NCI-H1417 (cell line): ENCODE data around the gene MPND.
"Not testable (repeated sequence)": the region's sequence is repeated elsewhere in the genome, so short reads cannot be mapped to it uniquely, and the experiment has no call there.

Source experiments
- DNase-seq, 3 experiments: peaks; one replicate each; lab custom pipeline; 2025; lab: John Stamatoyannopoulos, UW

MPND gene

DNA sequence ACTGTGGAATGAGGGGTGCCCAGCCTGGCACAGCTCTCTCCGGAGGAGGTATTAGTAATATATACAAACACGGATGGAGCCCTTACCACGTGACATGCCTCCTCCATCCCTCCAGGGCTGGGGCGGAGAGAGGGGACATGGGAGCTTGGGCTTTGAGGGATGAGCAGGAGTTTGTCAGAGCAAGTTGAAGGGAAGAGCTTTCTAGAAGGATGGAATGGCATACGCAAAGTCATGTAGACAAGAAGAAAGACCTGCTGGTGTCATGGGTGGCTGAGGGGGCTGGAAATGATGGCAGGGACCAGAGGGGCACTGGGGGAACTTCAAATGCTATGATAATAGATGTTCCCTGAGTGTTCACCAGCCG, 2.6 kb downstream of the MPND start:
- no peak for DNase-seq

GRCh38 chr19:4347521-4347920, 4.2 kb downstream of the MPND start:
- DNase-seq: no peak

GRCh38 chr19:4349225-4349624, 5.9 kb downstream of the MPND start:
- DNase-seq: not testable (repeated sequence)

DNA sequence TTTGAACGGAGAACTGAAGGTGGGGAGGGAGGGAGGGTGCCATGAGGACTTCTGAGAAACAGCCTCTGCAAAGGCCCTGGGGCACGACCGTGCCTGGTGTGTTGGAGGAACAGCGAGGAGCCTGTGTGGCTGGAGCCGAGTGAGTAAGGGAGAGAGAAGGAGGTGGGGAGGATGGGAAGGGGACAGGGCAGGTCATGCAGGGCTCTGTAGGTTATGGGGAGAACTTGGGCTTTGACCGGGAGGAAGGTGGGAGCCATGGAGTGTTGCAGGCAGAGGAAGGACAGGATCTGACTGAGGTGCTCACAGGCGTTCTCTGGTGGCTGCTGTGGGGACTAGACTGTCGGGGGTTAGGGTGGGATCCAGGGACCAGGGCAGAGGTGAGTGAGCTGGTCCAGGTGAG, 6.7 kb downstream of the MPND start:
- no peak for DNase-seq

GRCh38 chr19:4350726-4351125, 7.4 kb downstream of the MPND start:
- DNase-seq: no peak

DNA sequence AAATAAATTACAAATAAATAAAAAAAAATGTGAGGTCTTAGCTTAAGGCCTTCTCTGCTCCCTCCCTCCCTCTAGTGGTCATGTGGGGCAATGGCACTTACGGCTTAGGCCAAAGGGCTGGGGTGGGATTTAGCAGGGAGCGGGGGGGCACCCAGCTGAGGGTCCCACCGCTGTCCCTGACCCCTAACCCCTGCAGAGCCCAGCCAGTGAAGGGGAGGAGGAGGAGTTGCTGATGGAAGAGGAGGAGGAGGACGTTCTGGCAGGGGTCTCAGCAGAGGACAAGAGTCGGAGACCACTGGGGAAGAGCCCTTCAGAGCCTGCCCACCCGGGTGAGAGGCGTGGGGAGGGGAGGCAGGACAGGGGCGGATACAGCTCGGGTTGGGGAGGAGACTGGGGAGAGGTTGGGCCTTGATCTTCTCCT, 9.3 kb downstream of the MPND start:
- peak; percentile 24 to 68 (median 28) for DNase-seq

DNA sequence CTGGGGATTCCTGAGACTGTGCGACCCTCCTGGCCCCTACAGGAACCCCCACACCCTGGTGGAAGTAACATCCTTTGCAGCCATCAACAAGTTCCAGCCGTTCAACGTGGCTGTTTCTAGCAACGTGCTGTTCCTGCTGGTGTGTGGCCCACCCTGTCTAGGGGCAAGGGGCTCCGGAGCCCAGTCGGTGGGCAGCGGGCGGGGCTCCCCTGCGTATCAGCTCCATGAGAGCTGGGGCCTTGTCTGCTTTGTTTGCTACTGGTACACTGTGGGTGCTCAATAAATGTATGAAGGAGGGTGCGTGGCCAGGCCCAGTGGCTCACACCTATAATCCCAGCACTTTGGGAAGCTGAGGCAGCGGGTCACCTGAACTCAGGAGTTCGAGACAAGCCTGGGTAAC, 10.9 kb downstream of the MPND start:
- DNase-seq: no peak

DNA sequence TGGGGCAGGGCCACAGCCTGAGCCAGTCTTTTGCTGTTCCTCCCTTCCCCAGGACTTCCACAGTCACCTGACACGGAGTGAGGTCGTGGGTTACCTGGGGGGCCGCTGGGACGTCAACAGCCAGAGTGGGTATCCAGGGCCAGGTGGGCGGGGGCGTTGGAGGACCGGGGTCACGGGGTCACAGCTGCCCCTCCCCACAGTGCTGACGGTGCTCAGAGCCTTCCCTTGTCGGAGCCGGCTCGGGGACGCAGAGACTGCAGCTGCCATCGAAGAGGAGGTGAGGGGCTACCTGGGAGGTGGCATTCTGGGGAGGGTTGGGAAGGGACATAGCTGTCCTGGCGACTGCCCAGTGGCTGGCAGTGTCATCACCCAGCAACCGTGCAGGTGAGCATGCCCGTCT, 11.5 kb downstream of the MPND start:
- DNase-seq: no peak

DNA sequence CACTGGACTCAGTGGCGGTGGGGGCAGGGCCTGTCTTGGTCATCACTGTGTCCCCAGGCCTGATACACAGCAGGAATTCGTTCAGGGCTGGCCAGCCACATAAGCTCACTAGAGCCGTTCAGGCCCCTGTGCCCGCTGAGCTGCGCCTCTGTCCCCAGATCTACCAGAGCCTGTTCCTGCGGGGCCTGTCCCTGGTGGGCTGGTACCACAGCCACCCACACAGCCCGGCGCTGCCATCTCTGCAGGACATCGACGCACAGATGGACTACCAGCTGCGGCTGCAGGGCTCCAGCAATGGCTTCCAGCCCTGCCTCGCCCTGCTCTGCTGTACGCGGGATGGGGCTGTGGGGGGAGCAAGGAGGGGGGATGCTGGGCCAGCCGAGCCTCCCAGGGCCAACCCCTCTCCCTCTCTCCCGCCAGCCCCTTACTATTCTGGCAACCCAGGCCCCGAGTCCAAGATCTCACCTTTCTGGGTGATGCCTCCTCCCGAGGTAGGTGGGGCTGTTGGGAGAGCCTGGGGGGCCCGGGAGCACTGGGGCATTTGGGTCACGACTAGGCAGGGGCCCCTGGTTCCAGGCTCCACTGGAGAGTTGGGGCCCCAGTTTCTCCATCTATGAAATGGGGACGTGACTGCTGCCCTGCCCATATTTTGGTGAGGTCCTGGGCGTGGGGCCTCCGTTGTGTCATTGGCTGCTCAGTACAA, 13.9 kb downstream of the MPND start:
- no peak for DNase-seq

- no peak for DNase-seq
Measured at GRCh38 chr19:4357921-4358326, 14.6 kb downstream of the MPND start.

GRCh38 chr19:4358709-4359626, 15.6 kb downstream of the MPND start:
- DNase-seq: no peak

DNA sequence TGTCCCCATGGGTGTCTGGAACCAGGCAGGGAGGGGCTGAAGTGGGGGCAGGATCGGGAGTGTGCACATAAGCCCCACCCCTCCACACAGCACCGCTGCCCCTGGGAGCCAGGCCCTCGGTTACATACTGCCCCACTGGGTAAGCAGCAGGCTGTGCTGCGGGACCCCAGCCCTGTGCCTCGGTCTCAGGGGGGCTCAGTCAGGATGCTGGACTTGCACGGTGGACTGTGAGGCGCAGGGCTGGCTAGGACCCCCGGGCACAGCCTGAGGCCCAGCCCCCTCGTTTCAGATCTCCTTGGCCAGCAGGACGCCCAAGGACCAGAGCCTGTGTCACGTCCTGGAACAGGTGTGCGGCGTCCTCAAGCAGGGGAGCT, 16.3 kb downstream of the MPND start:
- no peak for DNase-seq

GRCh38 chr19:4360081-4360569, 16.8 kb downstream of the MPND start:
- no peak for DNase-seq

DNA sequence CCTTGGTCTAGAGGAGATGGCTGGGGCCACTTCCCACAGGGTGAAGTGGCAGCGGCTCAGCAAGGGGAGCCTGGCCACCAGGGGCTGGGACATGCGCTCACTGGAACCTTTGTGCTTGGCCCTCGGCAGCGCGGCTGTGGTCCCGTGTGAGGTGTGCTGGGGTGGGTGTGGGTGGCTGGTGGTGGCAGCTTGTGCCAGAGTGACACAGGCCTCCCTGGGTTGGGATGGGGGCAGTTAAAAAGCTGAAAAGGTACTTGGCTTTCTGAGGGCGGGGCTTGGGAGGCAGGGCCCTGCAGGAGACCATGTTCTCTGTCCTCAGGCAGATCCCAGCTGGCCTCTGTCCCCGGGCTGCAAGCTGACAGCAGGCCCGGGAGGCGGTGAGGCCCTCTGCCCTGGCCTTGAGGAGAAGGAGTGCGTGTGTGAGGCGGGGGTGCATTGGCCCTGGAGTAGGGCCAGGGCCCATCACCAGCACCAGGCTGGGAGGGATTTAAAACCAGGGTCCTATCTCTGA, 17.3 kb downstream of the MPND start:
- DNase-seq: peak in 1 of 3 experiments; percentile 53

- peak in 2 of 3 experiments; percentile 29 to 44 for DNase-seq
Measured at GRCh38 chr19:4361152-4362046, 18.0 kb downstream of the MPND start.

- DNase-seq: no peak
Measured at GRCh38 chr19:4362101-4362828, 18.9 kb downstream of the MPND start.

- DNase-seq: peak in 2 of 3 experiments; percentile 35 to 52
Measured at GRCh38 chr19:4362831-4363545, 19.6 kb downstream of the MPND start.

DNA sequence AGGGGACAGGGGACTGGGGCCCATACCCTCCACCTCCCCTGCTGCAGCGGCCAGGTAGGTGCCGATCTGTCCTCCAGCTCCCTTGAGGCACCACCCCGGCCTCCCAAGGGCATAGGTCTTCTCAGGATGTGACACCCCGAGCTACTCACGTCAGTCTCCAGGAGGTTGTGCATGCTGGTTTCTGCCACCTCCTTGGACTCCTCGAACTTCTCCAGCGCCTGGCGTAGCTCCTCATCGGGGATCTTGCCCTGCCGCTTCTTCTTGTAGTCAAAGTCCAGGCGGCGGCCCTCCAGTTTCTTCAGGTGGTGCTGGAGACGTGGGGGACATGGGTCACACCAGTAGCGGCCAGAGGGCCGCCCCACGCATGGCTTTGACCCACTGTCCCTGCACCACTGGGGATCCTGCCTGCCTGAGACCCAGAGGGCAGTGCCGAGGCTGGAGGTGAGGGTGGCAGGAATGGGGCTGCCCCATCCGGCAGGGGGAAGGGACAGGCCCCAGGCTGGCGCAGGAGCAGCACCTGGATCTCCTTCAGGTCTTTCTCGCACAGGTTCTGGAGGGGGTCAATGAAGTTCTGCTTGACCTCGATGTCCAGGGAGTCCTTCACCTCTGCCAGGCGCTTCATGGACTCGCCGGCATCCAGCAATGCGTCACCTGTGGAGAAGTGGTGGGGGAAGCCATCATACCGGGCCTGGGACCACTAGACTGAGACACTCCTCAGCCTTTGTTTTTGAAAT, 20.4 kb downstream of the MPND start:
- no peak for DNase-seq

GRCh38 chr19:4365341-4365740, 22.0 kb downstream of the MPND start:
- DNase-seq: peak in 1 of 3 experiments; percentile 19
